Endothelial cell (in vitro differentiated cells): ENCODE data around the gene CKS2. TPM values are rescaled to one million over a fixed set of nuclear protein-coding genes. Genes with fewer than 3 reads are reported as not detected.
"Not testable (repeated sequence)": the region's sequence is repeated elsewhere in the genome, so short reads cannot be mapped to it uniquely, and the experiment has no call there.

Source experiments
- DNase-seq: peaks from one replicate; pipeline ENCODE4 v3.0.0; 2021; ENCODE audit warnings: low spot score
- H3K27ac Mint-ChIP-seq: one replicate; pipeline ENCODE4 v1.8.0; 2021; ENCODE audit warnings: mixed read lengths, inconsistent platforms; ENCODE audit not compliant: unreplicated experiment
- H3K27me3 Mint-ChIP-seq: one replicate; pipeline ENCODE4 v1.8.0; 2021; ENCODE audit warnings: mild to moderate bottlenecking, moderate library complexity, mixed read lengths, inconsistent platforms; ENCODE audit not compliant: unreplicated experiment
- H3K36me3 Mint-ChIP-seq: one replicate; pipeline ENCODE4 v1.8.0; 2021; ENCODE audit warnings: mild to moderate bottlenecking, low read depth, mixed read lengths, inconsistent platforms; ENCODE audit not compliant: unreplicated experiment
- H3K4me1 Mint-ChIP-seq: one replicate; pipeline ENCODE4 v1.8.0; 2021; ENCODE audit warnings: mild to moderate bottlenecking, mixed read lengths, inconsistent platforms; ENCODE audit not compliant: unreplicated experiment
- H3K4me3 Mint-ChIP-seq: one replicate; pipeline ENCODE4 v1.8.0; 2021; ENCODE audit warnings: mild to moderate bottlenecking, mixed read lengths, inconsistent platforms; ENCODE audit not compliant: unreplicated experiment
- H3K9me3 Mint-ChIP-seq: one replicate; pipeline ENCODE4 v1.8.0; 2021; ENCODE audit warnings: mixed read lengths, inconsistent platforms; ENCODE audit not compliant: unreplicated experiment
- CTCF ChIP-seq: fragments of 200-600 bp; sonication (generic); IDR thresholded peaks from one replicate; pipeline ENCODE4 v1.5.0; 2021; ENCODE audit warnings: antibody characterized with exemption; ENCODE audit not compliant: unreplicated experiment
- total RNA-seq: library from RNA; stranded (reverse); fragmentation: NEBNext Ultra II Directional; extraction: Animal tissue kit (Norgen Biotek cat#: 25700); gene quantifications from one replicate; pipeline ENCODE4 v1.2.1, GENCODE V29; 2021; ENCODE audit not compliant: unreplicated experiment

The CKS2 gene
- total RNA-seq, 1 donor from 2014 or later, result 49.2 TPM

GRCh38 chr9:89330513-89330912 lies 19.5 kb downstream of the CKS2 start:
- Mint-ChIP-seq H3K36me3 (peaks cover 21% of the 10 kb centered on the region), H3K4me3 (no peak overlapping the region), H3K4me1 (no peaks in the 10 kb centered on the region), H3K27ac (no peak overlapping the region), H3K27me3 (no peaks in the 10 kb centered on the region), H3K9me3 (no peaks in the 10 kb centered on the region)
- no peak for DNase-seq
- no peak for TF ChIP-seq CTCF

GRCh38 chr9:89339807-89340206 lies 28.8 kb downstream of the CKS2 start:
- Mint-ChIP-seq H3K27ac (no peak overlapping the region), H3K27me3 (peaks cover 2% of the 10 kb centered on the region), H3K4me1 (no peaks in the 10 kb centered on the region), H3K4me3 (no peak overlapping the region), H3K9me3 (no peaks in the 10 kb centered on the region), H3K36me3 (peaks cover 30% of the 10 kb centered on the region)
- DNase-seq, result no peak
- no peak for TF ChIP-seq CTCF

- H3K27ac Mint-ChIP-seq, result no peak overlapping the region
- H3K4me3 Mint-ChIP-seq, result no peak overlapping the region
- TF ChIP-seq CTCF, result no peak
- H3K4me1 Mint-ChIP-seq, result no peaks in the 10 kb centered on the region
- peaks cover 2% of the 10 kb centered on the region for H3K27me3 Mint-ChIP-seq
- H3K9me3 Mint-ChIP-seq, result no peaks in the 10 kb centered on the region
- peaks cover 32% of the 10 kb centered on the region for H3K36me3 Mint-ChIP-seq
- DNase-seq, result no peak
Measured at GRCh38 chr9:89340332-89340731, 29.3 kb downstream of the CKS2 start.

GRCh38 chr9:89342213-89342612 lies 31.2 kb downstream of the CKS2 start:
- Mint-ChIP-seq H3K27ac (no peak overlapping the region), H3K9me3 (no peaks in the 10 kb centered on the region), H3K4me3 (no peak overlapping the region), H3K4me1 (no peaks in the 10 kb centered on the region), H3K27me3 (no peaks in the 10 kb centered on the region), H3K36me3 (peaks cover 50% of the 10 kb centered on the region)
- no peak for DNase-seq
- no peak for TF ChIP-seq CTCF

- H3K4me1 Mint-ChIP-seq, result no peaks in the 10 kb centered on the region
- peaks cover 44% of the 10 kb centered on the region for H3K36me3 Mint-ChIP-seq
- H3K9me3 Mint-ChIP-seq, result no peaks in the 10 kb centered on the region
- TF ChIP-seq CTCF, result no peak
- DNase-seq, result no peak
- H3K27ac Mint-ChIP-seq, result no peak overlapping the region
- H3K4me3 Mint-ChIP-seq, result no peak overlapping the region
- no peaks in the 10 kb centered on the region for H3K27me3 Mint-ChIP-seq
Measured at GRCh38 chr9:89342948-89343347, 32.0 kb downstream of the CKS2 start.

- not testable (repeated sequence) for DNase-seq, H3K27ac Mint-ChIP-seq, H3K27me3 Mint-ChIP-seq, H3K9me3 Mint-ChIP-seq, H3K4me1 Mint-ChIP-seq, H3K4me3 Mint-ChIP-seq
- H3K36me3 Mint-ChIP-seq, result peaks cover 47% of the 10 kb centered on the region
Measured at GRCh38 chr9:89343812-89344211, 32.8 kb downstream of the CKS2 start.
